Fibroblast of pulmonary artery (primary cell): Measurements from ENCODE around the gene TRAF3IP1.
"Not testable (repeated sequence)": the region's sequence is repeated elsewhere in the genome, so short reads cannot be mapped to it uniquely, and the experiment has no call there.

ENCODE experiments used
- DNase-seq: peaks from one replicate; pipeline ENCODE4 v3.0.0-alpha.2; 2010; ENCODE audit warnings: low read depth
- H3K4me3 ChIP-seq: replicated peaks from 2 replicates; pipeline ENCODE4 v1.5.1; 2011; ENCODE audit warnings: low read depth, mild to moderate bottlenecking, control low read depth, low read length, moderate library complexity
- TF ChIP-seq, protein P1 (sequence below): IDR thresholded peaks from 2 replicates; pipeline ENCODE4 v1.5.1; 2011; ENCODE audit warnings: mild to moderate bottlenecking, control low read depth, low read length, inconsistent platforms; ENCODE audit errors: missing control alignments

The TRAF3IP1 gene

GRCh38 chr2:238325694-238326093 is 5.4 kb downstream of the TRAF3IP1 start:
- TF ChIP-seq, protein P1, sequence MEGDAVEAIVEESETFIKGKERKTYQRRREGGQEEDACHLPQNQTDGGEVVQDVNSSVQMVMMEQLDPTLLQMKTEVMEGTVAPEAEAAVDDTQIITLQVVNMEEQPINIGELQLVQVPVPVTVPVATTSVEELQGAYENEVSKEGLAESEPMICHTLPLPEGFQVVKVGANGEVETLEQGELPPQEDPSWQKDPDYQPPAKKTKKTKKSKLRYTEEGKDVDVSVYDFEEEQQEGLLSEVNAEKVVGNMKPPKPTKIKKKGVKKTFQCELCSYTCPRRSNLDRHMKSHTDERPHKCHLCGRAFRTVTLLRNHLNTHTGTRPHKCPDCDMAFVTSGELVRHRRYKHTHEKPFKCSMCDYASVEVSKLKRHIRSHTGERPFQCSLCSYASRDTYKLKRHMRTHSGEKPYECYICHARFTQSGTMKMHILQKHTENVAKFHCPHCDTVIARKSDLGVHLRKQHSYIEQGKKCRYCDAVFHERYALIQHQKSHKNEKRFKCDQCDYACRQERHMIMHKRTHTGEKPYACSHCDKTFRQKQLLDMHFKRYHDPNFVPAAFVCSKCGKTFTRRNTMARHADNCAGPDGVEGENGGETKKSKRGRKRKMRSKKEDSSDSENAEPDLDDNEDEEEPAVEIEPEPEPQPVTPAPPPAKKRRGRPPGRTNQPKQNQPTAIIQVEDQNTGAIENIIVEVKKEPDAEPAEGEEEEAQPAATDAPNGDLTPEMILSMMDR, result no peak
- no peak overlapping the region for H3K4me3 ChIP-seq
- no peak for DNase-seq

GRCh38 chr2:238326801-238327365 is 6.6 kb downstream of the TRAF3IP1 start:
- no peak for DNase-seq
- TF ChIP-seq, protein P1, result no peak
- H3K4me3 ChIP-seq, result no peak overlapping the region

- TF ChIP-seq, protein P1, result no peak
- no peak overlapping the region for H3K4me3 ChIP-seq
- DNase-seq, result no peak
These were observed 7.4 kb downstream of the TRAF3IP1 start for GRCh38 chr2:238327751-238328150.

DNA sequence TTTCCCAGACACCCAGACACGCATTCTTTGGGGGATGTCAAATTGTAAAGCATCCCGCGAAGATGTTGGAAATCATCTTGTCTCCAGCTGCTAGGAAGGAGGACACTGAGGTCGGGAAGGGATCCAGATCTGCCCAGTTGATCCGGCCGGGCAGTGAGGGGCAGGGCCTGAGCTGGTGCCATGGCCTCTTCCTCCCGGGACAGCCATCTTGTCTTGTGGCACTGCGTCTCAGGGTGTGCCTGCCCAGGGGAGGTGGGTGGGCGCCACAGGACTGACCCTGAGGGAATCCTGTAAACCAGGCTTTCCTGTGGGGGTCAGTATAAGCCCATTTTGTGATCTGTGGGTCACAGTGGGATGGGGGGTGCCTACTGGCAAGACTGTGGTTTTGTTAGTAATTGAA is 10.1 kb downstream of the TRAF3IP1 start:
- DNase-seq, result no peak
- H3K4me3 ChIP-seq, result no peak overlapping the region
- TF ChIP-seq, protein P1, result no peak

GRCh38 chr2:238331916-238332315 is 11.6 kb downstream of the TRAF3IP1 start:
- TF ChIP-seq, protein P1, result no peak
- no peak overlapping the region for H3K4me3 ChIP-seq
- no peak for DNase-seq

DNA sequence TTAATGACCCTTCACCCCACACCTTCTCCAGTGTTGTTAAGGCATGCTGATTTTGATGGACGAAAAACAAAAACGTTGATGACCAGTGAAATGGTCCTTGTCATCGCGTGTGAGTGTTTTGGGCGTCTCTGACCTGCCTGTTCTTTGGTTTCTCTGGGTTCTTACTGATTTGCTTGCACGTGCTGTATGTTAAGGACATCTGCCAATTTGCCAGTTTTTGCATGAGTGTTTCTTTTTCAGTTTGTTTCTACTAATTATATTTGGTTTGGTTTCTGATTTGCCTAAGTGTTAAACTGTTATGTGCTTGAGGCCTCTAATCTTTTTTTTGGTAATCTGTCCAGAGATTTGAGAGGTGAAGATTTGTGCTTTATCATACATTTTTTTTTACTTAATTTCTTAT is 14.6 kb downstream of the TRAF3IP1 start:
- no peak for DNase-seq
- TF ChIP-seq, protein P1, result no peak
- H3K4me3 ChIP-seq, result no peak overlapping the region

- not testable (repeated sequence) for DNase-seq
These were observed 15.3 kb downstream of the TRAF3IP1 start for GRCh38 chr2:238335591-238335990.

More at GRCh38 chr2:238335591-238335990, 15.3 kb downstream of the TRAF3IP1 start:
- H3K4me3 ChIP-seq, result not testable (repeated sequence)
